WI38 (cell line): Measurements from ENCODE around the gene ANAPC13.

ENCODE experiments used
- H3K4me3 ChIP-seq: 2 replicates; pipeline ENCODE4 v1.5.1; 2011; ENCODE audit warnings: low read depth, mild to moderate bottlenecking, control low read depth, low read length
- TF ChIP-seq, protein P1 (sequence below): IDR thresholded peaks from 2 replicates; pipeline ENCODE4 v1.5.1; 2012; ENCODE audit warnings: low read depth, mild to moderate bottlenecking, control low read depth, low read length

Gene ANAPC13

GRCh38 chr3:134464064-134464688, 21.6 kb downstream of the ANAPC13 start:
- TF ChIP-seq, protein P1, sequence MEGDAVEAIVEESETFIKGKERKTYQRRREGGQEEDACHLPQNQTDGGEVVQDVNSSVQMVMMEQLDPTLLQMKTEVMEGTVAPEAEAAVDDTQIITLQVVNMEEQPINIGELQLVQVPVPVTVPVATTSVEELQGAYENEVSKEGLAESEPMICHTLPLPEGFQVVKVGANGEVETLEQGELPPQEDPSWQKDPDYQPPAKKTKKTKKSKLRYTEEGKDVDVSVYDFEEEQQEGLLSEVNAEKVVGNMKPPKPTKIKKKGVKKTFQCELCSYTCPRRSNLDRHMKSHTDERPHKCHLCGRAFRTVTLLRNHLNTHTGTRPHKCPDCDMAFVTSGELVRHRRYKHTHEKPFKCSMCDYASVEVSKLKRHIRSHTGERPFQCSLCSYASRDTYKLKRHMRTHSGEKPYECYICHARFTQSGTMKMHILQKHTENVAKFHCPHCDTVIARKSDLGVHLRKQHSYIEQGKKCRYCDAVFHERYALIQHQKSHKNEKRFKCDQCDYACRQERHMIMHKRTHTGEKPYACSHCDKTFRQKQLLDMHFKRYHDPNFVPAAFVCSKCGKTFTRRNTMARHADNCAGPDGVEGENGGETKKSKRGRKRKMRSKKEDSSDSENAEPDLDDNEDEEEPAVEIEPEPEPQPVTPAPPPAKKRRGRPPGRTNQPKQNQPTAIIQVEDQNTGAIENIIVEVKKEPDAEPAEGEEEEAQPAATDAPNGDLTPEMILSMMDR: no peak
- H3K4me3 ChIP-seq: peak overlapping the region; percentile 29

DNA sequence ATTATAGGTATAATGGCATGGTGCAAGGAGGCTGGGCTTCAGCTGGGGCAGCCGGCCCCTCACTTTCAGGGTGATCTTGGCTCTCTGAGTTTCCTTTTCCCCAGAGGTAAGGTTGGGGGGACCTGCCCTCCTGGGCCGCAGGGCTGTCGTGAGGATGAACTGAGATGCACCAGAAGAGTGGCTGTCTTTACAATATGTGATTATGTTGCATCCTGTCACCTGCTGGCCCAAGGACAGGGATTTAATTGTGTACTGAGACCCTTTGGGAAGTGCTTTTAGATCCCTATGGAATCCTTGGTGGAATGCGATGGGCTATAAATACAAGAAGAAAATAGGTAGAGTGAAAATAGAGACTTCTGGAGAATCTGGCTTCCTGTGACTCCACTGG, 22.1 kb downstream of the ANAPC13 start:
- peak overlapping the region; percentile 29; the same call in 1 of the 2 replicates for H3K4me3 ChIP-seq
- TF ChIP-seq, protein P1: no peak

DNA sequence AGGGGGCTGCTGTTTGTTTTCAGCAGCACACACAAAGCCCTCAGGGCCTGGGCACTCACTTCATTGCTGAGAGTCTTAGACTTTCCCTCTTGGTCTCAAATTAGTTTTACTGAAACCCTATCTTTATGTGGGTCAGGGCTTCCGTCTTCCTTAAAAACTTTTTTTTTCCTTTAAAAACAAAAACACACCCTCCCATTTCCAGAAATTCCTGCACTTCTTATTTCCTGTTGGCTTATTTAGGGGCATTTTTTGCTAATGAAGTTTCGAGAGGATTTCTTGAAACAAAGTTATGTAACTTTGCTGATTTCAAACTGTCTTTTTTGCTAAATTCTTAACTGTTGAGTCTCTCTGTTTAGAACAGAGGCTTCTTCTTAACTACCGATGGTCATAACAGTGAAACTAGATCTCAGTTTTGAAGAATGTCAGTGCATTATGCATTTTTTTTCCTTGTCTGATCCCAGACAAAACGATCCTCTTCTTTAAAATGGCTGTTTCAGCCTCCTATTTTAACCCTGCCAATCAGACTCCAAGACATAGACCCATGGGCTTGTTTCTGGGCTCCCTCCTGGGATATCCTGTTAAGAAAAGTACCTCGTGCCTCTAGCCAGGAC, 23.3 kb downstream of the ANAPC13 start:
- H3K4me3 ChIP-seq: peak overlapping the region; percentile 15; the same call in 1 of the 2 replicates
- TF ChIP-seq, protein P1: no peak

DNA sequence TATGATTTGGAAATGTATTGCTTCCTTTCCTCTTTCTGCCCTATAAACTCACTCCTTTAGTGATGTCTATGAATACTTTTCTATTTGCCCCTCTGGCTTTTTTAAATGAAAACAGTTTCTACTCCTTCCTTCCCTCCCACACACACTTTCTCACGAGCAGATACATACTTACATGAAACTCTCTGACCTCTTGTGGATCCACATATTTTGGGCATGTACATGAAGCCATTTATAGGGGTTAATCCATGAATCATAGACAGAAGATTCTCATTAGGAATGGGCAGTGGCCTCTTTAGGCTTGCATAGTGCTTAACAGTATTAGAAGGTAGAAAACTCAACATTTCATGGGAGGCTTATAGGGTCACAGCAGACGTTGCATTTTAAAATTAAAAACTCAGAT, 24.8 kb downstream of the ANAPC13 start:
- H3K4me3 ChIP-seq: no peak overlapping the region
- TF ChIP-seq, protein P1: no peak

DNA sequence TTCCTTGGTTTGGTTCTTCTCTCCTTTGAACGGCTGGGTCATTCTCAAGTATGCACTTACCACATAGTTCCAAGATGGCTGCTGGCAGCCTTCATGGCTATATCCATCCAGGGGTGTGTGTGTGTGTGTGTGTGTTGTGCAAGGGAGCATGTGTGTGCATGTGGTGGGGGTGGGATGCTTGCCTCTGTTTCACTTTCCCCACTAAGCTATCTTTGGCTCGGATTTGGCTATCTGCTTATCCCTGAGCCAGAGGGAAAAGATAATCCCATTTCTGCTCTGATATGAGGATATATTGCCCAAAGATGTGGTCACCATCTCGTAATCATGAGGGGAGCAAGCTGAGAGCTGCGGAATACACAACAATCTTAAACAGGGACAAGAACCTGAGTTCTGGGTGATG, 26.2 kb downstream of the ANAPC13 start:
- no peak overlapping the region for H3K4me3 ChIP-seq
- TF ChIP-seq, protein P1: no peak

DNA sequence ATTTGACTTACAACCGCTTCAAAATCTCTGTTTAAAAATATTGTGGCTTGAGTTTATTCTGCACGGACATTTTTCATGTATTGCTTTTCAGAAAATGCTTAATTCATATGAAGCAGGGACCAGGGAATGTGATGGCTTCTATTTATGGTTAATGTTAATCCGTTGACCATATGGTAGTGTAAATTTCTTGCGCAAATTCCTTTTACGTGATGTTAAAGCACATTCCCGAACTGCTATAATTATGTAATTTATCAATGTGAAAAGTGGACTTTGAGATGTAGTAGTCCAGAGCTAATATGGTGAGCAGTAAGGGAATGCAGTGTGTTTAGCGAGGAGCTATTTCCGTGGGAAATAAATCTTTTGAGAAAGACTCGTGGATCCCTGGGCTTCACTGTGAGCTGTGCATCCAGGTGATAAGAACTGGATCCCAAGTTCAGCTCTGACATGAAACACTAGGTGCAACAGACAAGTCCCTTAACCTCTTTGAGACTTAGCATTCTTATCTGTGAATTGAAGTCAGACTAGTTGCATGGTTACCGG, 27.3 kb downstream of the ANAPC13 start:
- no peak overlapping the region for H3K4me3 ChIP-seq
- TF ChIP-seq, protein P1: no peak

GRCh38 chr3:134457376-134458074, 28.3 kb downstream of the ANAPC13 start:
- TF ChIP-seq, protein P1: no peak
- no peak overlapping the region for H3K4me3 ChIP-seq
